Thyroid gland (tissue), 4 donors: Measurements from ENCODE around the gene NUDT3.

Source experiments
- CTCF ChIP-seq, 6 experiments: fragments of 200-600 bp in 3 of 6; fragments of 450-650 bp in 3 of 6; sonication (generic) in 3 of 6; IDR thresholded peaks; one replicate each; pipeline ENCODE4 v1.5.1; 2016 to 2019; ENCODE audit warnings: antibody characterized with exemption in 6 of 6, mild to moderate bottlenecking in 2 of 6, inconsistent platforms in 1 of 6, moderate library complexity in 1 of 6
- POLR2A ChIP-seq, 2 donors: fragments of 450-650 bp; IDR thresholded peaks; one replicate each; pipeline ENCODE4 v1.6.1; 2017; ENCODE audit warnings: antibody characterized with exemption in 2 of 2, mild to moderate bottlenecking in 2 of 2, moderate library complexity in 1 of 2

GRCh38 chr6:34233867-34234266 is 158.6 kb downstream of the NUDT3 start:
- TF ChIP-seq CTCF (IDR thresholded peaks at IDR 0.05) (no peak), POLR2A (IDR thresholded peaks at IDR 0.05) (no peak)
